ENCODE measurements around the gene SERPINA3.

- TF ChIP-seq POLR2A (IDR thresholded peaks at IDR 0.05; ENCODE audit: low read length) (no peak), GATA1 (IDR thresholded peaks at IDR 0.05; ENCODE audit: low read depth, low read length) (no peak)
Observed at GRCh38 chr14:94673071-94673470, 60.9 kb downstream of the SERPINA3 start.
